NCI-H2107 treated with DMSO at 0.1 percent for 48 hours (cell line): Measurements from ENCODE around the gene SHMT1.

Experiments used
- DNase-seq: peaks from one replicate; lab custom pipeline; 2025; ENCODE audit not compliant: unreplicated experiment; lab: John Stamatoyannopoulos, UW

Gene SHMT1

GRCh38 chr17:18291718-18292540 lies 71.4 kb downstream of the SHMT1 start:
- no peak for DNase-seq

GRCh38 chr17:18285296-18285695 lies 78.1 kb downstream of the SHMT1 start:
- DNase-seq: no peak

- no peak for DNase-seq
Measured at GRCh38 chr17:18281788-18282187, 81.6 kb downstream of the SHMT1 start.

- no peak for DNase-seq
Measured at GRCh38 chr17:18280766-18281371, 82.5 kb downstream of the SHMT1 start.

DNA sequence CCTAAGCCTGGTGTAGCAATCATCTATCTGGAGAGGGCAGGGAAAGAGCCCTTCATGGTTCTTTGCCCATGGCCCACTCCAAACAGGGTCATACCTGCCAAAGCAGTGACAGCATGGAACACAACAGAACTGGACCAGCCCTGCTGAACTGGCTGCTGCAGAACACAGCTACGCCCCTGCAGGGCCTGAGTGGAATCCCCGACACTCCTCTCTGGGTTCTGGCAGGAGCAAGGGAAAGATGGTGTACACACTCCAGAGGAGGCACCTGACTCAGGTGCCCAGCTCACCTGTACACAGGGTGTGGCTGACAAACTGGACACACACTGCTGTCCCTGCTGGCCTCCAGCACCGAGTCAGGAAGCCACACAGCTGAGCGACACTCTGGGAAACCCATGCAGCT lies 83.1 kb downstream of the SHMT1 start:
- no peak for DNase-seq

GRCh38 chr17:18278867-18279266 lies 84.5 kb downstream of the SHMT1 start:
- DNase-seq: no peak
